GM12878 (cell line): ENCODE measurements around the gene FNDC3B. TPM values are rescaled to one million over a fixed set of nuclear protein-coding genes. Genes with fewer than 3 reads are reported as not detected.

Experiments used
- ATAC-seq: fragments of 200-7000 bp; cut with Tn5 transposase; 3 replicates; pipeline ENCODE4 v1.9.1; 2020; ENCODE audit warnings: mild to moderate bottlenecking, moderate library complexity
- BruUV-seq: library from RNA; stranded (reverse); fragments of 400-500 nt; replicated peaks from 2 replicates; lab custom pipeline; 2021; lab: Mats Ljungman, UMichigan
- CTCF ChIA-PET: fragments of 300-600 bp; sonication (Branson Sonifier 250); formaldehyde crosslinking; extraction: SDS; loops from one replicate; lab custom pipeline; 2021; ENCODE audit warnings: inconsistent platforms; lab: Yijun Ruan, JAX
- POLR2A ChIA-PET: fragments of 350-600 bp; formaldehyde crosslinking; extraction: SDS; loops from one replicate; lab custom pipeline; 2021; ENCODE audit warnings: inconsistent platforms; lab: Charles Lee
- RAD21 ChIA-PET: fragments of 300-600 bp; sonication (Branson Sonifier 250); formaldehyde crosslinking; loops from one replicate; lab custom pipeline; 2023; ENCODE audit warnings: antibody characterized with exemption; ENCODE audit not compliant: unreplicated experiment; lab: Charles Lee
- SMC1A ChIA-PET: fragments of 300-600 bp; sonication (Branson Sonifier 250); formaldehyde crosslinking; loops from one replicate; lab custom pipeline; 2023; ENCODE audit not compliant: unreplicated experiment, uncharacterized antibody; lab: Charles Lee
- DNase-seq: peaks from one replicate; pipeline ENCODE4 v3.0.0-alpha.2; 2011; ENCODE audit warnings: low read depth, low spot score
- FAIRE-seq: peaks from 3 replicates; lab custom pipeline; 2011; peaks lifted over from hg19 to GRCh38; lab: Jason Lieb, UNC
- H2AFZ ChIP-seq: 2 replicates; pipeline ENCODE4 v1.6.0; 2011; ENCODE audit warnings: low read depth, low read length, control low read depth; ENCODE audit not compliant: control insufficient read depth
- H3K27ac ChIP-seq: 2 replicates; pipeline ENCODE4 v1.5.1; 2011; ENCODE audit warnings: control low read depth; ENCODE audit not compliant: control insufficient read depth, insufficient read depth
- H3K27me3 ChIP-seq, 2 experiments: replicated peaks in 1 of 2; 2 replicates each; pipeline versions ENCODE4 v1.6.0 to v1.6.1; 2011; ENCODE audit warnings: low read length in 1 of 2; ENCODE audit not compliant: control insufficient read depth in 2 of 2, insufficient read depth in 2 of 2
- H3K36me3 ChIP-seq, 2 experiments: 2 replicates each; pipeline ENCODE4 v1.5.1; 2011; ENCODE audit warnings: low read length in 1 of 2; ENCODE audit not compliant: control insufficient read depth in 2 of 2, insufficient read depth in 2 of 2
- H3K4me1 ChIP-seq: 2 replicates; pipeline ENCODE4 v1.6.1; 2011; ENCODE audit warnings: mild to moderate bottlenecking, low read length, moderate library complexity, mixed read lengths; ENCODE audit not compliant: control insufficient read depth, insufficient read depth
- H3K4me2 ChIP-seq: 2 replicates; pipeline ENCODE4 v1.6.0; 2011; ENCODE audit warnings: control low read depth; ENCODE audit not compliant: control insufficient read depth, insufficient read depth
- H3K4me3 ChIP-seq: fragments of 200-600 bp; sonication (generic); 2 replicates; pipeline ENCODE4 v1.5.1; 2016
- H3K79me2 ChIP-seq: 2 replicates; pipeline ENCODE4 v1.6.0; 2011; ENCODE audit warnings: low read length; ENCODE audit not compliant: control insufficient read depth, insufficient read depth
- H3K9ac ChIP-seq: 2 replicates; pipeline ENCODE4 v1.8.0; 2011; ENCODE audit warnings: low read length, control low read depth, mixed read lengths; ENCODE audit not compliant: control insufficient read depth, insufficient read depth
- H3K9me3 ChIP-seq: replicated peaks from 3 replicates; pipeline ENCODE4 v1.5.1; 2011; ENCODE audit warnings: mild to moderate bottlenecking, low read length; ENCODE audit not compliant: control insufficient read depth, insufficient read depth
- H4K20me1 ChIP-seq: 2 replicates; pipeline ENCODE4 v1.6.0; 2011; ENCODE audit not compliant: control insufficient read depth, insufficient read depth
- BCL11A ChIP-seq: IDR thresholded peaks from 2 replicates; pipeline ENCODE4 v1.6.1; 2011; ENCODE audit warnings: low read depth, low read length
- CHD1 ChIP-seq: IDR thresholded peaks from 2 replicates; pipeline ENCODE4 v1.6.1; 2012; ENCODE audit warnings: low read depth, low read length, improper control_type of control experiment
- CREB1 ChIP-seq: IDR thresholded peaks from 2 replicates; pipeline ENCODE4 v1.6.1; 2012; ENCODE audit warnings: low read depth, mild to moderate bottlenecking, inconsistent platforms
- EZH2 ChIP-seq: IDR thresholded peaks from 2 replicates; pipeline ENCODE4 v1.6.1; 2012; ENCODE audit warnings: low read depth, mild to moderate bottlenecking, control low read depth, inconsistent platforms, low read length, borderline replicate concordance; ENCODE audit not compliant: control insufficient read depth
- GABPA ChIP-seq: IDR thresholded peaks from 2 replicates; pipeline ENCODE4 v1.6.1; 2014; ENCODE audit warnings: antibody characterized with exemption, low read depth, mild to moderate bottlenecking, inconsistent platforms
- MYB ChIP-seq: fragments of 150-350 bp; IDR thresholded peaks from 2 replicates; pipeline ENCODE4 v1.6.1; 2014; ENCODE audit warnings: mild to moderate bottlenecking, low read depth, low read length, borderline replicate concordance
- NFXL1 ChIP-seq: fragments of 450-650 bp; IDR thresholded peaks from 2 replicates; pipeline ENCODE4 v1.6.1; 2017; ENCODE audit warnings: antibody characterized with exemption, mild to moderate bottlenecking, borderline replicate concordance
- NFYA ChIP-seq: IDR thresholded peaks from 2 replicates; pipeline ENCODE4 v1.6.1; 2011; ENCODE audit warnings: low read depth, mild to moderate bottlenecking, low read length, improper control_type of control experiment, borderline replicate concordance
- RBBP5 ChIP-seq: fragments of 200-600 bp; sonication (generic); conservative IDR thresholded peaks from 2 replicates; pipeline ENCODE4 v1.6.1; 2016
- SREBF2 ChIP-seq: IDR thresholded peaks from 2 replicates; pipeline ENCODE4 v1.6.1; 2012; ENCODE audit warnings: mild to moderate bottlenecking, low read length
- SRF ChIP-seq, 2 experiments: IDR thresholded peaks; 2 replicates each; pipeline ENCODE4 v1.6.1; 2011; ENCODE audit warnings: low read depth in 2 of 2, low read length in 2 of 2, mild to moderate bottlenecking in 1 of 2, moderate library complexity in 1 of 2
- TARDBP ChIP-seq: IDR thresholded peaks from 2 replicates; pipeline ENCODE4 v1.6.1; 2016; ENCODE audit warnings: borderline replicate concordance
- WRNIP1 ChIP-seq: IDR thresholded peaks from 2 replicates; pipeline ENCODE4 v1.6.1; 2011; ENCODE audit warnings: low read depth, low read length, improper control_type of control experiment, borderline replicate concordance
- ZNF207 ChIP-seq: fragments of 450-650 bp; IDR thresholded peaks from 2 replicates; pipeline ENCODE4 v1.6.1; 2014; ENCODE audit warnings: antibody characterized with exemption, mild to moderate bottlenecking, borderline replicate concordance
- ZNF274 ChIP-seq: IDR thresholded peaks from one replicate; pipeline ENCODE4 v1.8.0; 2011; ENCODE audit not compliant: insufficient read length, insufficient read depth
- ZSCAN29 ChIP-seq: fragments of 450-650 bp; IDR thresholded peaks from 2 replicates; pipeline ENCODE4 v1.6.1; 2017; ENCODE audit warnings: mild to moderate bottlenecking, moderate library complexity
- WGBS: methylation state at CpG from one replicate; pipeline ENCODE4 v1.1.6; 2016; ENCODE audit warnings: low lambda C conversion rate; ENCODE audit not compliant: insufficient replicate concordance, insufficient coverage; ENCODE audit errors: missing lambda C conversion rate; 5-methylcytosine and 5-hydroxymethylcytosine counted together
- in situ Hi-C: fragments of 300-500 bp; cut with MboI; formaldehyde crosslinking; loops from 9 replicates; pipeline ENCODE4 v1.14.3; 2018; ENCODE audit warnings: mixed read lengths
- intact Hi-C: fragments of 100-400 bp; cut with micrococcal nuclease; formaldehyde crosslinking; loops from one replicate; pipeline ENCODE4 v1.14.2; 2022; ENCODE audit not compliant: unreplicated experiment
- polyA plus RNA-seq, 11 experiments: library from polyadenylated mRNA; depleted of rRNA in 4 of 11; unstranded in 6 of 11; stranded (reverse) in 5 of 11; fragments of >200 nt; fragmentation: Nextera tagmentation in 4 of 11; fragmentation: Illumina TruSeq in 1 of 11; extraction: Ambion mirVana in 4 of 11; extraction: Trizol in 1 of 11; gene quantifications; 1 replicate in 1 of 11; 2 replicates in 10 of 11; pipeline versions ENCODE4 v1.2.1 to v1.2.3, GENCODE V29; 2011 to 2016; ENCODE audit warnings: inconsistent platforms in 2 of 11, missing spikeins in 2 of 11, low read depth in 1 of 11
- total RNA-seq, 4 experiments: library from RNA; depleted of rRNA in 3 of 4; stranded (reverse); fragments of >200 nt in 3 of 4; fragmentation: Illumina TruSeq in 1 of 4; extraction: Trizol in 1 of 4; gene quantifications; 2 replicates each; pipeline versions ENCODE4 v1.2.1 to v1.2.3, GENCODE V29; 2013 to 2021
- TF ChIP-seq, protein P1 (sequence below): fragments of 450-650 bp; IDR thresholded peaks from 2 replicates; pipeline ENCODE4 v1.6.1; 2016; ENCODE audit warnings: mild to moderate bottlenecking, moderate library complexity, borderline replicate concordance

The FNDC3B gene
- total and polyA plus RNA-seq, 10 of the 15 experiments (the other 5 are each of a cell fraction or from before 2014, with no cell fraction given) = 7.9 to 35.0 (median 18.5) TPM

DNA sequence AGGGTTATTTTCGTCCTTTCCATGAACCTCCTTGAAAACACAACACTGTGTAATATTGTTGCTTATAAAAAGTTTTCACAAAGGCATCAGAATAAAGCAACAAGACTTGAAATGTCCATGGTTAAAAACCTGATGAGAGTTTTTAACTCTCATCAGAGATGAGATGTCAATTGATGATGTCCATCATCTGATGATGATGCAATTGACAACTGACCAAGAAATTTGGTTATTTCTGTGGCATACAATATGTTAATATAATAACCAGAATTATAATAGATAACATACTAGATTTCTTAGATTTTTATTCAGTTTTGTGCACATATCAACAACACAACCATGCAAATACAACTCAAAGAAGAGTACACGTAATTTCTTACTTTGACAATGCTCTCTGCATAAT is 15.5 kb upstream of the FNDC3B start:
- H4K20me1 ChIP-seq = no peaks in the 10 kb centered on the region
- no peak overlapping the region for H3K4me3 ChIP-seq
- intact Hi-C loops = no loop called here
- in situ Hi-C loops = no loop called here
- no peak overlapping the region for H2AFZ ChIP-seq
- FAIRE-seq = no peak
- CTCF ChIA-PET = no interaction called here
- ATAC-seq = no peak
- SMC1A ChIA-PET = no interaction called here
- no peaks in the 10 kb centered on the region for H3K4me1 ChIP-seq
- H3K79me2 ChIP-seq = no peaks in the 10 kb centered on the region
- H3K27ac ChIP-seq = no peak overlapping the region
- no peaks in the 10 kb centered on the region for H3K36me3 ChIP-seq
- no TSS peak for BruUV-seq
- WGBS = 36% methylated on average over 2 of the region's 2 CpGs
- TF ChIP-seq BCL11A = no peak
- TF ChIP-seq NFYA = no peak
- TF ChIP-seq MYB = no peak
- TF ChIP-seq NFXL1 = no peak
- no peak for TF ChIP-seq CREB1
- no peak for TF ChIP-seq EZH2
- no peak overlapping the region for H3K4me2 ChIP-seq
- no peak for DNase-seq
- H3K27me3 ChIP-seq = no peaks in the 10 kb centered on the region
- POLR2A ChIA-PET = no interaction called here
- RAD21 ChIA-PET = no interaction called here
- no peaks in the 10 kb centered on the region for H3K9me3 ChIP-seq
- H3K9ac ChIP-seq = no peak overlapping the region

- ChIA-PET POLR2A (interaction anchor here (0.8 kb wide), 1 partner anchor 11 kb away, joined by 3 read pairs; no protein-coding TSS in a partner anchor), SMC1A (interaction anchor here (0.9 kb wide), 1 partner anchor 11 kb away, joined by 3 read pairs; no protein-coding TSS in a partner anchor), CTCF (interaction anchor here (1.3 kb wide), 1 partner anchor 196 kb away, joined by 3 read pairs; no protein-coding TSS in a partner anchor), RAD21 (no interaction called here)
- H3K4me2 ChIP-seq = no peak overlapping the region
- intact Hi-C loops (no loop called here), in situ Hi-C loops (no loop called here)
- H3K36me3 ChIP-seq = no peaks in the 10 kb centered on the region
- DNase-seq (no peak), FAIRE-seq (no peak), ATAC-seq (no peak)
- no peak overlapping the region for H3K9ac ChIP-seq
- H3K27ac ChIP-seq = no peak overlapping the region
- no peaks in the 10 kb centered on the region for H4K20me1 ChIP-seq
- no peaks in the 10 kb centered on the region for H3K4me1 ChIP-seq
- no peaks in the 10 kb centered on the region for H3K27me3 ChIP-seq
- no TSS peak for BruUV-seq
- H3K79me2 ChIP-seq = no peaks in the 10 kb centered on the region
- whole genome bisulfite sequencing = 70% methylated on average over 3 of the region's 3 CpGs
- no peaks in the 10 kb centered on the region for H3K9me3 ChIP-seq
- H3K4me3 ChIP-seq = no peak overlapping the region
- H2AFZ ChIP-seq = no peak overlapping the region
- TF ChIP-seq ZSCAN29 (no peak), RBBP5 (no peak), ZNF274 (no peak), GABPA (no peak), ZNF207 (no peak), SREBF2 (no peak), CHD1 (no peak), NFXL1 (no peak), SRF (IDR thresholded peaks at IDR 0.05; ENCODE audit: low read depth in 2 of 2, low read length in 2 of 2) (no peak), WRNIP1 (no peak), TARDBP (no peak)
- TF ChIP-seq, protein P1, sequence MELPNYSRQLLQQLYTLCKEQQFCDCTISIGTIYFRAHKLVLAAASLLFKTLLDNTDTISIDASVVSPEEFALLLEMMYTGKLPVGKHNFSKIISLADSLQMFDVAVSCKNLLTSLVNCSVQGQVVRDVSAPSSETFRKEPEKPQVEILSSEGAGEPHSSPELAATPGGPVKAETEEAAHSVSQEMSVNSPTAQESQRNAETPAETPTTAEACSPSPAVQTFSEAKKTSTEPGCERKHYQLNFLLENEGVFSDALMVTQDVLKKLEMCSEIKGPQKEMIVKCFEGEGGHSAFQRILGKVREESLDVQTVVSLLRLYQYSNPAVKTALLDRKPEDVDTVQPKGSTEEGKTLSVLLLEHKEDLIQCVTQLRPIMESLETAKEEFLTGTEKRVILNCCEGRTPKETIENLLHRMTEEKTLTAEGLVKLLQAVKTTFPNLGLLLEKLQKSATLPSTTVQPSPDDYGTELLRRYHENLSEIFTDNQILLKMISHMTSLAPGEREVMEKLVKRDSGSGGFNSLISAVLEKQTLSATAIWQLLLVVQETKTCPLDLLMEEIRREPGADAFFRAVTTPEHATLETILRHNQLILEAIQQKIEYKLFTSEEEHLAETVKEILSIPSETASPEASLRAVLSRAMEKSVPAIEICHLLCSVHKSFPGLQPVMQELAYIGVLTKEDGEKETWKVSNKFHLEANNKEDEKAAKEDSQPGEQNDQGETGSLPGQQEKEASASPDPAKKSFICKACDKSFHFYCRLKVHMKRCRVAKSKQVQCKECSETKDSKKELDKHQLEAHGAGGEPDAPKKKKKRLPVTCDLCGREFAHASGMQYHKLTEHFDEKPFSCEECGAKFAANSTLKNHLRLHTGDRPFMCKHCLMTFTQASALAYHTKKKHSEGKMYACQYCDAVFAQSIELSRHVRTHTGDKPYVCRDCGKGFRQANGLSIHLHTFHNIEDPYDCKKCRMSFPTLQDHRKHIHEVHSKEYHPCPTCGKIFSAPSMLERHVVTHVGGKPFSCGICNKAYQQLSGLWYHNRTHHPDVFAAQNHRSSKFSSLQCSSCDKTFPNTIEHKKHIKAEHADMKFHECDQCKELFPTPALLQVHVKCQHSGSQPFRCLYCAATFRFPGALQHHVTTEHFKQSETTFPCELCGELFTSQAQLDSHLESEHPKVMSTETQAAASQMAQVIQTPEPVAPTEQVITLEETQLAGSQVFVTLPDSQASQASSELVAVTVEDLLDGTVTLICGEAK = no peak
These were observed 14.7 kb upstream of the FNDC3B start for GRCh38 chr3:172024679-172025078.
